Hepatocyte (in vitro differentiated cells): Measurements from ENCODE around the gene P4HB.

Source experiments
- CTCF ChIP-seq: fragments of 200-600 bp; sonication (generic); IDR thresholded peaks from 2 replicates; pipeline ENCODE4 v1.5.1; 2016; ENCODE audit warnings: antibody characterized with exemption, mild to moderate bottlenecking; ENCODE audit not compliant: poor library complexity
- EZH2 ChIP-seq: fragments of 200-600 bp; sonication (generic); IDR thresholded peaks from 2 replicates; pipeline ENCODE4 v1.6.1; 2016; ENCODE audit warnings: antibody characterized with exemption, mild to moderate bottlenecking, borderline replicate concordance
- EZH2phosphoT487 ChIP-seq: fragments of 200-600 bp; sonication (generic); IDR thresholded peaks from one replicate; pipeline ENCODE4 v1.6.1; 2018; ENCODE audit warnings: antibody characterized with exemption, mild to moderate bottlenecking, low read depth, moderate library complexity; ENCODE audit not compliant: unreplicated experiment, severe bottlenecking

- TF ChIP-seq CTCF (no peak), EZH2 (no peak), EZH2phosphoT487 (no peak)
These were observed 37.9 kb upstream of the P4HB start for GRCh38 chr17:81898029-81898866.
